ENCODE results near the gene LRRC14B.

The LRRC14B gene

GRCh38 chr5:191036-191948, at the start of gene LRRC14B:
Gene LRRC14B (plus strand): TSS chr5:191495. CDS start chr5:191539, 44 bp downstream.
- no peak for DNase-seq

DNA sequence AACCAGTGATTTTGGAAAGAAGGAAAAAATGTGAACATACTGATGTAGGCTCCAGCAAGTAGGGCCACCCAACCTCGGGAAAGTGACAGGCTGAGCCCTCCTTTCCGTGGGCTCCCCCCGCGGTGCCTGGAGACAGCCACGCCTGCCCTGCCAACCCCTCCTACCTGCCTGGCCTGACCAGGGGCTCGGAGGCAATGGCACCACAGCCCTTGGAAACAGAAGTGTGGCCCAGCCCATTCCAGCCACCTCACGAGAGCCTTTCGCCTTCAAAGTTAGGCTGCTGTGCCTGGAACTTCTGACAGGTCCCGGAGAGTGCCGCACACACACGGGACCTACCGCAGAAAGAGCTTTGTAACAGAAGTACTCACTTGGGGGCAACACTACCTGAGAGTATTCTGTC, 49.5 kb upstream of the LRRC14B start:
- DNase-seq, result no peak

DNA sequence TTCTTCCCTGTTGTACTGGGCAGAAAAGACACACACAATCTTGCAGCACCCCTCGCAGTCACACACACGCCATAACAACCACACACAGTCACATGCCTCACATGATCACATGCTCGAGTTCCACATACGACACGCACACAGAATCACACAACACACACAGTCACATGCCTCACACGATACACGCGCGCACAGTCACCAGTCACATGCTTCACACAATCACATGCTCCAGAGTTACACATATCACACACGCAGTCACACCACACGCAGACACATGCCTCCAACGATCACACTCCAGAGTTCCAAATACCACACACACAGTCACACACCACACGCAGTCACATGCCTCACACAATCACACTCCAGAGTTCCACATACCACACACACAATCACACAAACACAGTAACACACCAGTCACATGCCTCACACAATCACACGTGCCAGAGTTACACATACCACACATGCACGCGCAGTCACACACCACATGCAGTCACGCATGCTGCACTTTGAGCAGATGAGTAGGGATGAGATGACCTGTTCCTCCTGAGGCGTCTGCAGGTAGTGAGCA, 49.0 kb upstream of the LRRC14B start:
- no peak for DNase-seq

- DNase-seq, result no peak
Observed at GRCh38 chr5:143041-143440, 48.3 kb upstream of the LRRC14B start.

DNA sequence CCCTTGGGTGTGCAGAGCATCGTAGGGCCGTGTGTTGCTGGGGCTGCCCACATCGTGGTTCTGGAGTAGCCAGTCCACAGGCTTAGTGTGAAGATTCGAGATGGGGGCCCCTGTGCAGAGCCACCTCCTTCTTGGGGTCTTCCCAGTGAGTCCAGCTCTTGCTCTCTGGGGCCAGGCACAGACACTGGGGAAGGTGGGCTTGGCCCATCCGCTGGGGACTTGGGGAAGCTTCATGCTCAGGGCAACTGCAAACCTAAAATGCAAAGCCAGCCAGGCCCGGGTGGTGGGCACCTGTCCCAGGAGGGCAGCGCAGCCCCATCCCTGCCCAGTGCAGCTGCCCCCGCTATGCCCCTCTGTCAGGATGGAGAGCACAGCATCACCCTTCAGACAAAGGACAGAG, 46.4 kb upstream of the LRRC14B start:
- no peak for DNase-seq

GRCh38 chr5:145585-146323, 45.5 kb upstream of the LRRC14B start:
- no peak for DNase-seq

DNA sequence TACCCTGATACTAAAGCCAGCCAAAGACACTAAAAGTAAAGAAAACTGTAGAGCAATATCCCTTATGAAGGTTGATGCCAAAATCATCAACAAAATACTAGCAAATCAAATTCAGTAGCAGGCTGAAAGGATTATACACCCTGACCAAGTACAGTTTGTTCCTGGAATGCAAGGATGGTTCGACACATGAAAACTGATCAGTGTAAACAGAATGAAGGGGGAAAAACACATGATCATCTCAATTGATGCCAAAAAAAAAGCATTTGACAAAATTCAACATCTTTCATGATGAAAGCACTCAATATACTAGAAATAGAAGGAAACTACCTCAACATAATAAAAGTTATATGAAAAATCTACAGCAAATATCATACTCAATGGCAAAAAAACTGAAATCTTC, 43.5 kb upstream of the LRRC14B start:
- no peak for DNase-seq

GRCh38 chr5:149745-150485, 41.4 kb upstream of the LRRC14B start:
- no peak for DNase-seq

- no peak for DNase-seq
Observed at GRCh38 chr5:150746-151145, 40.5 kb upstream of the LRRC14B start.

DNA sequence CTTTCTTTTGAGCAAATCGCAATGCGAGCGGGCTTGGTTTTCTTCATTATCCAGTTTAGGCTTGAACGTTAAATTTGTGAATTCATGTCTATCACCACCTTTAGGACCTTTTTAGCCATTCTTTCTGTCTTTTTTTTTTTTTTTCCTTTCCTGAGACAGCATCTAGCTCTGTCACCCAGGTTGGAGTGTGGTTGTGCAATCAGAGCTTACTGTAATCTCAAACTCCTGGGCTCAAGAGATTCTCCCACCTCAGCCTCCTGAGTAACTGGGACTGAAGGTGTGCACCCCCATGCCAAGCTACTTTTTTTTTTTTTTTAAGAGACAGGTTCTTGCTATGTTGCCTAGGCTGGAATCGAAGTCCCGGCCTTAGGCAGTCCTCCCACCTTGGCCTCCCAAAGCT, 39.2 kb upstream of the LRRC14B start:
- no peak for DNase-seq

GRCh38 chr5:153256-153655, 38.0 kb upstream of the LRRC14B start:
- DNase-seq, result no peak

DNA sequence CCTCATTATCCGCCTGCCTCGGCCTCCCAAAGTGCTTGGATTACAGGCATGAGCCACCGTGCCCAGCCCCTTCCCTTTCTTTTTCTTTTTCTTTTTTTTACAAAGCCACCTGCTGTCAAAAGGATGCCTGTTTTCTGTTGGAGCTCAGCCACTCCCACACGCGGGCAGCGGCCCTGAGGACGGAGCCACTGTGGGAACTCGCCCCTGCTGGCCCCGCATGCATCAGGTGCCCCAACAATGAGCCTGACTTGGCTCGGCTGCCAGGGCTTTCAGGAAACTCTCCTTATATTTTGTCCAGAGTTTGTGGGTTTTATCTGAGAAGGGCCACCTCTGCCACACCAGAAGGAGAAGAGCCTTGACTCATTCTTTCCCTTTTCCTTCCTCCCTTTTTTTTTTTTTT, 37.1 kb upstream of the LRRC14B start:
- DNase-seq, result no peak

GRCh38 chr5:154826-155225, 36.5 kb upstream of the LRRC14B start:
- DNase-seq, result no peak

DNA sequence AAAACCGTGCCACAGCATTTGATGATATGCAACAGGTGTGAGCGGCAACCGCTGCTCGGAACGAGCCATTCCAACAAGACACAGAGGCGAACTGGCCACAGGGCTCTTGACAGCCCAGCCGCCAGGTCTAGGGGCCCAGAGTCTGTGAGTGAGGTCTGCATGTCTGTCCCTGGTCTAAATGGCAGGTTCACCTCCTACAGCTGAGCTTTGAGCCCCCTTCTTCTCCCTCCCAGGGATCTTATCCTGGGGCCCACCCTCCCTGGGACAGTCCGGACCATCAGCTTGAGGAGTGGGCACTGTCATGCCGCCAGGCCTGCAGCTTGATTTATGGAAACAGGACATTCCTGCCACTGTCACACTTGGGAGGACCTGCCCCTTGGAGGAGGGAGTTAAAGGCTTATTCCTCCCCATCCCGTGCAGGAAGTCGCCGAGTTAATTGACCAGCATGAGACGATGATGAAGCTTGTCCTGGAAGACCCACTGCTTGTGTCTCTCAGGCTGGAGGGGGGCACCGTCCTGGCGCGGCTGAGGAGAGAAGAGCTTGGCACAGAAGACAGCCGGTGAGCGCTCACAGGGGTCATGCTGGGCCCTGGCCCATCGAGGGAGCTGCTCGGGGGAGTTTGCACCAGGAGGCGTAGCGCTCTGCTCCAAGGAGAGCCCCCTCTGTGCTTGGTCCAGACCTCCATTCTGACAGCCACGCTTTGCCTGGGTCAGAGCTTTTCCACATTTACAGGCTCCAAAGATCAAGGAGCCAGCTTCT, 35.5 kb upstream of the LRRC14B start:
- DNase-seq, result no peak

- DNase-seq, result no peak
Observed at GRCh38 chr5:156411-157072, 34.8 kb upstream of the LRRC14B start.

DNA sequence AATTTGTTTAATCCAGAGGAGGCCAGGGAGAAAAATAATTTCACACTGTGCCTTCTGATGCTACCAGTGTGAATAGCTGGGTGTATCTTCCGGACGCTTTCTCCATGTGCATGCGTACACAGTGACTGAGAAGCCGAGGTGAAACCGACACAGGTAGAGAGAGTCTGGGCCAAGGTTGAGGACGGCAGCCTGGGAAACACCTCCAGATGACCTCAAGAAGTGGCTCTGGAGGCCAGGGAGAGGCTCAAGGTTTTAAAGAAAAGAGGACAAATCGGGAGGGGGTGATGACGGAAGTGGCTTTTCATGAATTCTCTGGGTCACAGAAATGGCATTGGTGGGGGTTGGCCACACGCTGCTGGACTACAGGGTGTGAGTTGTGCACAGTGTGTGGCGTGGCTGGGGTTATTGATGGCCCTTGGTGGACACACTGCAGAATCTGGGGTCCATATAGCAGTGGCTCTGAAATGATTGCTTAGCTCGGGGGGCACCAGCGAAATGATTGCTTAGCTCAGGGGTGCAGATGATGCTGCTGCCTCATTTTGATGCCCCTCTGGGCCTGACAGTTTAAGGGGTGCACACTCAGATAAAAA, 34.1 kb upstream of the LRRC14B start:
- no peak for DNase-seq

DNA sequence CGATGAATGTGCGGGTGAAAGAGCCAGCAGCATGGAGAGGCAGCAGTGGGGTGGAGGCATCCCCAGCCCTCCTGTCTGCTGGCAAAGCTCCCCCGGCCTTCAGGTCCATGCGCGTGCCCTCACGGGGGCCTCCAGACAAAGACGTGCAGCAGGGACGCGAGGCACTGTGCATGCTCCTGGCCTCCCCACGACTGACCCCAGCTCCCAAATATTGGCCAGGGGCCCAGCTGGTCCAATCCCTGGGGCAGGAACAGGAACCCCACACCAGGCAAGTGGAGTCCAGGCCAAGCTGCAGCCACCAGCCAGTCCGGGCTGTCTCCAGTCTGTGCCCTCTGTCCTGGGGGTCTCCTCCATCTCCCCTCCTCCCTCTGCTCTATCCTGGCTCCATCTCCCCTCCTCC, 33.5 kb upstream of the LRRC14B start:
- no peak for DNase-seq

GRCh38 chr5:158807-159447, 32.4 kb upstream of the LRRC14B start:
- no peak for DNase-seq

DNA sequence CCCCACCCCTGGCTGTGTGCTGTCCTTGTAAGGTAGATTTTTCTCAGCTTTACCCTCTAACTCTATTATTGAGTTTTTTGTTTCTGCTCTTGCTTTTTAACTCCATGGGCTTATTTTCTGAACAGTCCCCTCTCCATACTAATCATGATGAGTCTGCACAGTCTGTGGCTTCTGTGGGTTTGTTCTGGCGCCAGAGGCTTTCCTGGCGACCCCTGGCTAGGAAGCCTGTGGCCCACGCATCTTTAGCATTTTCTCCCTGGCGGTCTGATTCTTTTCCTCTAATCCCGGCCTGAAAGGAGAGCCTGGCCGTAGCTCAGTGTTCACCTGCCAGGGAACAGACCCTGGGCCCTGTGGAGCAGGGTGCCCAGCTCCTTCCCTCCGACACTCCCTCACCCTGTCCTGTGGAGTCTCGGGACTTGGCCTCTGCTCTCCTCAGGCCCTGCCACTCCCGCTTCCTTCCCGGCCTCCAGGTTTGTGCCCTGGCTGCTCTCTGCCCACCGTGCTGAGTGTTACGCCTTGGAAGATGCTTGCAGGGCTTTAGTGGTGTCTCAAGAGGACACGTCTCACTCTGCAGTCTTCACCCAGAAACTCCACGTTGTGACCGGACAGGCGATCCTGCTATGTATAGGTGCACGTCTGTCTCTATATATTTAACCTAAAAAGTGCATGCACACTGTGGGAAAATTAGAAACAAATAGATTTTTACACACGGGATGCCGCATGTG, 31.7 kb upstream of the LRRC14B start:
- DNase-seq, result no peak

DNA sequence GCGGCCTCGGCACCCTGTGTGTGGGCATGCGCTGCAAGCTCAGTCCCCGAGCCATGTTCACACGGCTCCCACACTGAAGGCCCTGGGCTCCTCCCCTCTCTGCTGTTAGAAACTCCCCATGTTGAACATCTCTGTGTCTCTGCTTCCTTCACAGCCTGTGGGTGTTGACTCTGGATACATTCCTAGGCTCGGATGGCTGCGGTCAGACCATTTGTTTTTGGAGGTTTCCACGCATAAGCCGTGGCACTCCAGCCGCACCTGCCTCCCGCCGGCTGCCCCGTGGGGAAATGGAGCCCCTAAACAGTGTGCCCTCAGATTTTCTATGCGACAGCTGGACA, 31.2 kb upstream of the LRRC14B start:
- no peak for DNase-seq
